GM12892 (cell line): ENCODE data around the gene SDHA.
"Not testable (repeated sequence)": the region's sequence is repeated elsewhere in the genome, so short reads cannot be mapped to it uniquely, and the experiment has no call there.

Experiments used
- POLR2A ChIP-seq: IDR thresholded peaks from 2 replicates; pipeline ENCODE4 v1.6.1; 2011; ENCODE audit warnings: low read depth, low read length, control low read depth
- POLR2AphosphoS5 ChIP-seq: IDR thresholded peaks from 2 replicates; pipeline ENCODE4 v1.6.1; 2011; ENCODE audit warnings: low read depth, low read length, control low read depth
- TAF1 ChIP-seq: IDR thresholded peaks from 2 replicates; pipeline ENCODE4 v1.6.1; 2011; ENCODE audit warnings: low read depth, mild to moderate bottlenecking, control low read depth, low read length, borderline replicate concordance

GRCh38 chr5:294788-295187, 76.7 kb downstream of the SDHA start:
- TF ChIP-seq POLR2AphosphoS5, POLR2A, TAF1: not testable (repeated sequence)
